ENCODE results near the gene KRTAP4-4.
"Not testable (repeated sequence)": the region's sequence is repeated elsewhere in the genome, so short reads cannot be mapped to it uniquely, and the experiment has no call there.

KRTAP4-4 gene

GRCh38 chr17:41148971-41149651 is 11.4 kb downstream of the KRTAP4-4 start:
- not testable (repeated sequence) for DNase-seq

GRCh38 chr17:41147531-41148204 is 12.9 kb downstream of the KRTAP4-4 start:
- DNase-seq, result no peak

GRCh38 chr17:41145261-41145660 is 15.3 kb downstream of the KRTAP4-4 start:
- DNase-seq, result no peak

- DNase-seq, result no peak
Measured at GRCh38 chr17:41144846-41145245, 15.7 kb downstream of the KRTAP4-4 start.

- no peak for DNase-seq
Measured at GRCh38 chr17:41141361-41141760, 19.2 kb downstream of the KRTAP4-4 start.

- DNase-seq, result no peak
Measured at GRCh38 chr17:41140360-41141131, 20.0 kb downstream of the KRTAP4-4 start, which contains the start of gene KRTAP4-6. Gene KRTAP4-6 (minus strand): TSS chr17:41140544. CDS start chr17:41140487, 57 bp downstream.

GRCh38 chr17:41139865-41140264 is 20.7 kb downstream of the KRTAP4-4 start:
- DNase-seq, result not testable (repeated sequence)

GRCh38 chr17:41133880-41134735 is 26.4 kb downstream of the KRTAP4-4 start:
- DNase-seq, result no peak

- no peak for DNase-seq
Measured at GRCh38 chr17:41131979-41132378, 28.6 kb downstream of the KRTAP4-4 start.

GRCh38 chr17:41127371-41127770 is 33.2 kb downstream of the KRTAP4-4 start:
- DNase-seq, result no peak

- DNase-seq, result no peak
Measured at GRCh38 chr17:41126412-41126811, 34.1 kb downstream of the KRTAP4-4 start.

- DNase-seq, result no peak
Measured at GRCh38 chr17:41125064-41125463, 35.5 kb downstream of the KRTAP4-4 start.

GRCh38 chr17:41123991-41124371 is 36.6 kb downstream of the KRTAP4-4 start, which contains the start of gene KRTAP4-12:
Gene KRTAP4-12 (minus strand): TSS chr17:41124182. CDS start chr17:41124122, 60 bp downstream.
- DNase-seq, result not testable (repeated sequence)

- DNase-seq, result not testable (repeated sequence)
Measured at GRCh38 chr17:41123292-41123990, 37.1 kb downstream of the KRTAP4-4 start.

- DNase-seq, result no peak
Measured at GRCh38 chr17:41121742-41122141, 38.8 kb downstream of the KRTAP4-4 start.

- not testable (repeated sequence) for DNase-seq
Measured at GRCh38 chr17:41119696-41120690, 40.6 kb downstream of the KRTAP4-4 start.

- DNase-seq, result no peak
Measured at GRCh38 chr17:41118721-41119120, 41.8 kb downstream of the KRTAP4-4 start.

- not testable (repeated sequence) for DNase-seq
Measured at GRCh38 chr17:41117846-41118386, 42.6 kb downstream of the KRTAP4-4 start, which contains the start of gene KRTAP4-11. Gene KRTAP4-11 (minus strand): TSS chr17:41118373. CDS start chr17:41118315, 58 bp downstream.

- no peak for DNase-seq
Measured at GRCh38 chr17:41116297-41116696, 44.3 kb downstream of the KRTAP4-4 start.

All from right kidney (tissue), 1 donor.